ENCODE results near the gene PARN.

Gene PARN

DNA sequence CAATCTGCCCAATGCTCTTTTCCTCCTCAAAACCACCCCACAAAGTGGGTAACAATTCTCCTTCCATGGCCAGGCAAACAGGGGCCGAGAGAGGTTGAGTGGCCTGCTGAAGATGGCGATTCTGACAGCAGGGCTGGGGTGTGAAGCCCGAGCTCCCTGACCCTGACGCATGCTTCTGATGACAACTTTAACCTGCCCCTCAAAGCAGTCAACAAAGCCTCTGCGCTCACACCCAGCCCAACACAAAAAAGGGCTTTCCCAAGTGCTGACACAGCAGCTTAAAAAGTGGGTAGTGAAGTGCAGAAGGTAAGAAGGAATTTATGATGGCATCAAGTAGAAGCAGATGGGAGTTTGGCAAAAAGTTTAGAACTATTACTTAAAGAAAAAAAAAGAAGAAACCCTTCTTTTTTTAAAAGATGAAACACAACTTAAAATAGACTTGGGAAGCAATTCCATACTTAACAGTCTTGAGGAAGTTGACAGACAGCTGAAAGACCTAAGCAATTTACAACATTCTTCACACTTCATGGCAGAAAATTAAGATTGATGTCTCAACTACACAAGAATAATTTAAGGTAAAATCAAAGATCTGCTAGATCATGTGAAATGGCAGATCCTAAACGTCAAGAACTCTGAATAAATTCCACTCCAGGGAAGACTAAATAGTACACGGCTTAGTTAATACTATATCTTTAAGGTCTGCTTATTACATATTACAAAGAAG is 133.9 kb downstream of the PARN start:
- Histone ChIP-seq H3K27ac (ENCODE audit: low read depth, low read length) (no peak overlapping the region), H3K9me3 (ENCODE audit: control insufficient read depth in 5 of 5, low read length in 5 of 5) (no peaks in the 10 kb centered on the region), H3K4me3 (ENCODE audit: low read depth in 1 of 5, low read length in 5 of 5) (no peak overlapping the region), H3K4me1 (ENCODE audit: control insufficient read depth in 5 of 5, insufficient read depth in 5 of 5, low read length in 5 of 5) (peaks cover 0 to 28% (median 12%) of the 10 kb centered on the region in 5 donors), H3K36me3 (ENCODE audit: control insufficient read depth in 5 of 5, insufficient read depth in 5 of 5, low read length in 5 of 5) (peaks cover 0 to 5% (median 2%) of the 10 kb centered on the region in 5 donors), H3K9ac (ENCODE audit: low read length in 5 of 5) (no peak overlapping the region), H3K27me3 (ENCODE audit: control insufficient read depth in 5 of 5, insufficient read depth in 4 of 5, low read length in 5 of 5) (no peaks in the 10 kb centered on the region)

- H3K27me3 ChIP-seq (ENCODE audit: control insufficient read depth in 5 of 5, insufficient read depth in 4 of 5, low read length in 5 of 5), result no peaks in the 10 kb centered on the region
- peaks cover 0 to 5% (median 2%) of the 10 kb centered on the region in 5 donors for H3K36me3 ChIP-seq (ENCODE audit: control insufficient read depth in 5 of 5, insufficient read depth in 5 of 5, low read length in 5 of 5)
- H3K27ac ChIP-seq (ENCODE audit: low read depth, low read length), result no peak overlapping the region
- no peaks in the 10 kb centered on the region for H3K9me3 ChIP-seq (ENCODE audit: control insufficient read depth in 5 of 5, low read length in 5 of 5)
- no peak overlapping the region for H3K4me3 ChIP-seq (ENCODE audit: low read depth in 1 of 5, low read length in 5 of 5)
- no peak overlapping the region for H3K9ac ChIP-seq (ENCODE audit: low read length in 5 of 5)
- H3K4me1 ChIP-seq (ENCODE audit: control insufficient read depth in 5 of 5, insufficient read depth in 5 of 5, low read length in 5 of 5), result peaks cover 0 to 23% (median 8%) of the 10 kb centered on the region in 5 donors
Observed at GRCh38 chr16:14495213-14496046, 134.6 kb downstream of the PARN start.

DNA sequence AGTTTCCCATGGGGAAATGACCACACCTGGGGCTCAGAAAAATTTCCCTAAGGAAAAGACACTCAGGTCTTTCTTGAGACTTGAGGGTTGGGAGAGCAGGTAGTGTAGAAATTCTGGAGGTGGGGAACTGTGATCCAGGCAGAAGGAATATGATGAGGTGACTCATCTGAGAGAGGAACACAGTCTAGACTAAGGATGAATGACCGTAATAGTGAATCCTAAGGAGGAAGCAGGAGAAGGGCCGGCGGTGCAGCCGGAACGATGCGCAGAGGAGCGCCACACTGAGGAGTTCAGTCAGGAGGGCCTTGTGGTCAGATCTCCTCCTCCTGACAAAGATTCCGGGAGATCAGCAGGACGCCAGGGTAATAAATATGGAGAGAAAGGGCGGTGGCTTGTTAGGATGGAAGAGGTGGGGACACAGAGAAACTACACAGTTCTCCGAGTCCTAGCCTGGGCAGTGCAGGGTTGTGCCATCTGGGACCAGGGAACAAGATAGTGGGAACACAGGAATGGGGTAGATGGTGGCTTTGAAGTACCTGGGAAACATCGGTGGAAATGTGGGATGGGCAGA is 135.6 kb downstream of the PARN start:
- H3K27me3 ChIP-seq (ENCODE audit: control insufficient read depth in 5 of 5, insufficient read depth in 4 of 5, low read length in 5 of 5), result no peaks in the 10 kb centered on the region
- H3K9ac ChIP-seq (ENCODE audit: low read length in 5 of 5), result no peak overlapping the region
- no peak overlapping the region for H3K27ac ChIP-seq (ENCODE audit: low read depth, low read length)
- H3K4me1 ChIP-seq (ENCODE audit: control insufficient read depth in 5 of 5, insufficient read depth in 5 of 5, low read length in 5 of 5), result peaks cover 0 to 29% (median 14%) of the 10 kb centered on the region in 5 donors
- H3K4me3 ChIP-seq (ENCODE audit: low read depth in 1 of 5, low read length in 5 of 5), result no peak overlapping the region
- H3K36me3 ChIP-seq (ENCODE audit: control insufficient read depth in 5 of 5, insufficient read depth in 5 of 5, low read length in 5 of 5), result peaks cover 0 to 5% (median 2%) of the 10 kb centered on the region in 5 donors
- no peaks in the 10 kb centered on the region for H3K9me3 ChIP-seq (ENCODE audit: control insufficient read depth in 5 of 5, low read length in 5 of 5)

DNA sequence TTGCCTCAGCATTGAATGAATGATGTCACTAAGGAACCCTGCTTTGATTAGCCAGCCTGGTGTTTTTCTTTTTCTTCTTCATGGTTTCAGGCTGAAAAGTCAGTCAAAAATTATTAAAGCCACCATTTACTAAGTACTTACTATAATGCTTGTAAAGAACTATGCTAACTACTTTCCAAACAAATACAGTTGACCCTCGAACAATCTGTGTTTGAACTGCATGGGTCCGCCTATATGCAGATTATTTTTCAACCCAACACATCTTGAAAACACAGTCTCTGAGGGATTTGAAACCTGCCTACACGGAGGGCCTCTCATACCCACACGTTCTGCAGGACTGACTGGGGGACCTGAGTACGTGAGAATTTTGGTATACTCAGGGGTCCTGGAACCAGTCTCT is 136.3 kb downstream of the PARN start:
- Histone ChIP-seq H3K9me3 (ENCODE audit: control insufficient read depth in 5 of 5, low read length in 5 of 5) (no peaks in the 10 kb centered on the region), H3K27ac (ENCODE audit: low read depth, low read length) (no peak overlapping the region), H3K36me3 (ENCODE audit: control insufficient read depth in 5 of 5, insufficient read depth in 5 of 5, low read length in 5 of 5) (peaks cover 0 to 5% (median 2%) of the 10 kb centered on the region in 5 donors), H3K4me3 (ENCODE audit: low read depth in 1 of 5, low read length in 5 of 5) (no peak overlapping the region), H3K9ac (ENCODE audit: low read length in 5 of 5) (no peak overlapping the region), H3K27me3 (ENCODE audit: control insufficient read depth in 5 of 5, insufficient read depth in 4 of 5, low read length in 5 of 5) (no peaks in the 10 kb centered on the region), H3K4me1 (ENCODE audit: control insufficient read depth in 5 of 5, insufficient read depth in 5 of 5, low read length in 5 of 5) (peaks cover 0 to 33% (median 15%) of the 10 kb centered on the region in 5 donors)

DNA sequence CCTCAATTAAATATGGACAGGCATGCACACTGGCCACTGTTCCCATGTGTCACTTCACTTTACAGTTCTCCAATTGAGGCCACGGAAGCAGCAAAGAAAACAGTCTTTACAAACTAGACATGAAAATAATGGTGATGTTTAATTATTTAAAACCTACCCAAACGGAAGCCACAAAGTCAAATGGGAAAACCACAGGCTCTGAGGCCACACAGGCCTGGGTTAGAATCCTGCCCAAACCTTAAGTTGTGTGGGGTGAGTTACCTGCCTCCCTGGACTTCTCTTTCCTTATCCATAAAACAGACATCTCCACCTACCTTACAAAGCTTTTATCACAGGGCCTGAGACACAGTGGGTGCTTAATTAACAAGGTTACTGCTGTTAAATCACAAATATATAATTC is 137.4 kb downstream of the PARN start:
- H3K4me1 ChIP-seq (ENCODE audit: control insufficient read depth in 5 of 5, insufficient read depth in 5 of 5, low read length in 5 of 5), result peaks cover 4 to 43% (median 27%) of the 10 kb centered on the region in 5 donors
- no peak overlapping the region for H3K4me3 ChIP-seq (ENCODE audit: low read depth in 1 of 5, low read length in 5 of 5)
- peaks cover 0 to 5% (median 2%) of the 10 kb centered on the region in 5 donors for H3K36me3 ChIP-seq (ENCODE audit: control insufficient read depth in 5 of 5, insufficient read depth in 5 of 5, low read length in 5 of 5)
- H3K27me3 ChIP-seq (ENCODE audit: control insufficient read depth in 5 of 5, insufficient read depth in 4 of 5, low read length in 5 of 5), result no peaks in the 10 kb centered on the region
- no peak overlapping the region for H3K27ac ChIP-seq (ENCODE audit: low read depth, low read length)
- H3K9me3 ChIP-seq (ENCODE audit: control insufficient read depth in 5 of 5, low read length in 5 of 5), result no peaks in the 10 kb centered on the region
- no peak overlapping the region for H3K9ac ChIP-seq (ENCODE audit: low read length in 5 of 5)

DNA sequence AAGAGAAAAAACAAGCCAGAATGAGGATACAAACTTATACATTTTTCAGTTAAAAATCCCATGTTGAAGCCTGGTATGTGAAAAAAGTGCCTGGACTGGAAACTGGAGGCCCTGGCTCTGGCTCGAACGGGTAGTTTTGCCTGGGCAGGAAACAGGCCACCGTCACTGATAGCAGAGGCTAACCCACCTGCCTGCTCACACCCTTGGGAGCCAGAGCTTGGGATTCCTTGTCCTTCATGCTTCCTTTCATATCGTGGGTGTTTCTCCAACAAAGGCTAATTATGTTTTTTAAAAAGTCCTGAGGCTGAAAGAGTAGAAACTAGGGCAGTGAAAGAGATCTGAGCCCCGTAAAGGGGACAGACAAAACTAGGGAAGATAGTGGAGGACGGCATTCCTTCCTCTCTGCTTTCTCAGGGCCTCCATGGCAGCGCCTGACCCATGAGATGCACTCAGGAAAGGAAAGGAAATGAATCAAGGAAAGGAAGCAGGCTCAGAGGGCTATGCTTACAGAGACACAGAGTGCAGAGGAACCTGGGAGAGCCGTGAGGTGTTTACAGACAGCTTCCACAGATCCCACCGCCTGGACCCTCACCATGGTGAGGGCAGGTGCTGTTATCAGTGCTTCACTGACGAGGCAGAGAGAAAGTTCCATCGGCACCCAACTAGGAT is 138.1 kb downstream of the PARN start:
- no peaks in the 10 kb centered on the region for H3K9me3 ChIP-seq (ENCODE audit: control insufficient read depth in 5 of 5, low read length in 5 of 5)
- no peaks in the 10 kb centered on the region for H3K27me3 ChIP-seq (ENCODE audit: control insufficient read depth in 5 of 5, insufficient read depth in 4 of 5, low read length in 5 of 5)
- H3K27ac ChIP-seq (ENCODE audit: low read depth, low read length), result peak overlapping the region; percentile 19
- no peak overlapping the region for H3K9ac ChIP-seq (ENCODE audit: low read length in 5 of 5)
- no peak overlapping the region for H3K4me3 ChIP-seq (ENCODE audit: low read depth in 1 of 5, low read length in 5 of 5)
- H3K36me3 ChIP-seq (ENCODE audit: control insufficient read depth in 5 of 5, insufficient read depth in 5 of 5, low read length in 5 of 5), result peaks cover 0 to 5% (median 2%) of the 10 kb centered on the region in 5 donors
- peaks cover 4 to 49% (median 33%) of the 10 kb centered on the region in 5 donors for H3K4me1 ChIP-seq (ENCODE audit: control insufficient read depth in 5 of 5, insufficient read depth in 5 of 5, low read length in 5 of 5)

- Histone ChIP-seq H3K36me3 (ENCODE audit: control insufficient read depth in 5 of 5, insufficient read depth in 5 of 5, low read length in 5 of 5) (peaks cover 0 to 5% (median 0%) of the 10 kb centered on the region in 5 donors), H3K4me1 (ENCODE audit: control insufficient read depth in 5 of 5, insufficient read depth in 5 of 5, low read length in 5 of 5) (peaks cover 9 to 52% (median 44%) of the 10 kb centered on the region in 5 donors), H3K27ac (ENCODE audit: low read depth, low read length) (no peak overlapping the region), H3K27me3 (ENCODE audit: control insufficient read depth in 5 of 5, insufficient read depth in 4 of 5, low read length in 5 of 5) (no peaks in the 10 kb centered on the region), H3K9ac (ENCODE audit: low read length in 5 of 5) (peak overlapping the region in 1 of 5 donors; percentile 26), H3K4me3 (ENCODE audit: low read depth in 1 of 5, low read length in 5 of 5) (peak overlapping the region in 2 of 5 donors; percentile 13 to 30), H3K9me3 (ENCODE audit: control insufficient read depth in 5 of 5, low read length in 5 of 5) (no peaks in the 10 kb centered on the region)
Observed at GRCh38 chr16:14490235-14490634, 139.8 kb downstream of the PARN start.

- Histone ChIP-seq H3K27me3 (ENCODE audit: control insufficient read depth in 5 of 5, insufficient read depth in 4 of 5, low read length in 5 of 5) (no peaks in the 10 kb centered on the region), H3K27ac (ENCODE audit: low read depth, low read length) (no peak overlapping the region), H3K9me3 (ENCODE audit: control insufficient read depth in 5 of 5, low read length in 5 of 5) (no peaks in the 10 kb centered on the region), H3K9ac (ENCODE audit: low read length in 5 of 5) (no peak overlapping the region), H3K4me3 (ENCODE audit: low read depth in 1 of 5, low read length in 5 of 5) (peak overlapping the region in 2 of 5 donors; percentile 11 to 25), H3K4me1 (ENCODE audit: control insufficient read depth in 5 of 5, insufficient read depth in 5 of 5, low read length in 5 of 5) (peaks cover 9 to 52% (median 44%) of the 10 kb centered on the region in 5 donors), H3K36me3 (ENCODE audit: control insufficient read depth in 5 of 5, insufficient read depth in 5 of 5, low read length in 5 of 5) (no peaks in the 10 kb centered on the region)
Observed at GRCh38 chr16:14489460-14489859, 140.6 kb downstream of the PARN start.

GRCh38 chr16:14487579-14487978 is 142.5 kb downstream of the PARN start:
- H3K9ac ChIP-seq (ENCODE audit: low read length in 5 of 5), result peak overlapping the region; percentile 12 to 88 (median 64)
- H3K27ac ChIP-seq (ENCODE audit: low read depth, low read length), result peak overlapping the region; percentile 92
- H3K9me3 ChIP-seq (ENCODE audit: control insufficient read depth in 5 of 5, low read length in 5 of 5), result no peaks in the 10 kb centered on the region
- no peaks in the 10 kb centered on the region for H3K27me3 ChIP-seq (ENCODE audit: control insufficient read depth in 5 of 5, insufficient read depth in 4 of 5, low read length in 5 of 5)
- peaks cover 0 to 6% (median 0%) of the 10 kb centered on the region in 5 donors for H3K36me3 ChIP-seq (ENCODE audit: control insufficient read depth in 5 of 5, insufficient read depth in 5 of 5, low read length in 5 of 5)
- H3K4me1 ChIP-seq (ENCODE audit: control insufficient read depth in 5 of 5, insufficient read depth in 5 of 5, low read length in 5 of 5), result peaks cover 9 to 52% (median 44%) of the 10 kb centered on the region in 5 donors
- H3K4me3 ChIP-seq (ENCODE audit: low read depth in 1 of 5, low read length in 5 of 5), result peak overlapping the region; percentile 42 to 83 (median 64)
